Mesothelial cell of epicardium (in vitro differentiated cells): Measurements from ENCODE around the gene IGLON5. TPM values are rescaled to one million over a fixed set of nuclear protein-coding genes. Genes with fewer than 3 reads are reported as not detected.

Experiments used
- DNase-seq, 2 experiments: peaks; one replicate each; pipeline ENCODE4 v3.0.0; 2021; ENCODE audit warnings: low spot score in 2 of 2; ENCODE audit not compliant: unreplicated experiment in 2 of 2
- H3K27ac Mint-ChIP-seq: 2 replicates; pipeline ENCODE4 v1.8.0; 2021; ENCODE audit warnings: mixed read lengths
- H3K27me3 Mint-ChIP-seq: 2 replicates; pipeline ENCODE4 v1.8.0; 2021; ENCODE audit warnings: low read depth, mixed read lengths
- H3K36me3 Mint-ChIP-seq: 2 replicates; pipeline ENCODE4 v1.8.0; 2021; ENCODE audit warnings: mixed read lengths
- H3K4me1 Mint-ChIP-seq: 2 replicates; pipeline ENCODE4 v1.8.0; 2021; ENCODE audit warnings: mixed read lengths
- H3K4me3 Mint-ChIP-seq: 2 replicates; pipeline ENCODE4 v1.8.0; 2021; ENCODE audit warnings: mild to moderate bottlenecking, moderate library complexity, mixed read lengths
- H3K9me3 Mint-ChIP-seq: 2 replicates; pipeline ENCODE4 v1.8.0; 2021; ENCODE audit warnings: mixed read lengths
- total RNA-seq: library from RNA; stranded (reverse); gene quantifications from 3 replicates; pipeline ENCODE4 v1.2.1, GENCODE V29; 2021
- TF ChIP-seq, protein P1 (sequence below): fragments of 200-600 bp; sonication (generic); IDR thresholded peaks from one replicate; pipeline ENCODE4 v1.5.0; 2021; ENCODE audit warnings: antibody characterized with exemption; ENCODE audit not compliant: unreplicated experiment

The IGLON5 gene
- total RNA-seq, 1 donor from 2014 or later, result 24.9 TPM

DNA sequence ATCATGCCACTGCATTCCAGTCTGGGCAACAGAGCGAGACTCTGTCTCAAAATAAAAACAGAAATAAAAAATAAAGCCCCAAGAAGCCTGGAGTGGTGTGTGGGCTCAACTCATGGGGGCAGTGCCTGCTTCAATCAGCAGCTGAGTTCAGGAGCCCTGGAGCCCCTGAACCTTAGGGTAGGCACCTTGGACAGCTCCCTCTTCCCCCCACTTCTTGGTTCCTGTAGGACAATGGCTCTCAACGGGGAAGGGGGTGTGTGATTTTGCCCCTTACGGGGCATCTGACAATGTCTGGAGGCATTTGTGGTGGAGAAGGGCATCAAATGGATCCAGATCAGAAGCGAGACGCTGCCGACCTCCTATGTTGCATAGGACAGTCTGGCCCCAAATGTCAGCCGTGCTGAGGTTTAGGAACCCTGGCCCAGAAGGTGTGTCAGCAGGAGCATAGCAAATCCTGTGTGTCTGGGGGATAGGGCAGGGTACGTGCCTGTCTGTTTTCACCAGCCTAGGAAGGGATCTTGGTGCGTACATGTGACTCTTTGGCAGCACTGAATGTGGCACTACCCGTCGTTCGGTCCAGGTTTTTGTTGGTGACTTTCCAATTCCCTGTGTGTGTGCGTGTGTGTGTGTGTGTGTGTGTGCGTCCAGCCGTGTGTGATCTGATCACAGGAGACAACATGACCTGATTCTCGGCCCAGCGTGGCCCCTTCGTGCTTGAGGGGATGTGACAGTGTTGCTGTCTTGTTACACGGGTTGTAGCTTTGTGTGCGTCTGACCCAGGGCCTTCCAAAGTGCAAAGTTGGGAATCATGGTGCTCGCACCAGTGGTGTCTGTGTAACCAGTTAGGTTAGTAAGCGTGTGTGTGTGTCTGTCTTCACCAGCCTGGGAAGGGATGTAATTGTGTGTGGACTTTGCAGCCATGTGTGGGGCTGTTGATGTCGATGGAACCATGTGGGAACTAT, 7.5 kb downstream of the IGLON5 start:
- H3K36me3 Mint-ChIP-seq, result peaks cover 4% of the 10 kb centered on the region

DNA sequence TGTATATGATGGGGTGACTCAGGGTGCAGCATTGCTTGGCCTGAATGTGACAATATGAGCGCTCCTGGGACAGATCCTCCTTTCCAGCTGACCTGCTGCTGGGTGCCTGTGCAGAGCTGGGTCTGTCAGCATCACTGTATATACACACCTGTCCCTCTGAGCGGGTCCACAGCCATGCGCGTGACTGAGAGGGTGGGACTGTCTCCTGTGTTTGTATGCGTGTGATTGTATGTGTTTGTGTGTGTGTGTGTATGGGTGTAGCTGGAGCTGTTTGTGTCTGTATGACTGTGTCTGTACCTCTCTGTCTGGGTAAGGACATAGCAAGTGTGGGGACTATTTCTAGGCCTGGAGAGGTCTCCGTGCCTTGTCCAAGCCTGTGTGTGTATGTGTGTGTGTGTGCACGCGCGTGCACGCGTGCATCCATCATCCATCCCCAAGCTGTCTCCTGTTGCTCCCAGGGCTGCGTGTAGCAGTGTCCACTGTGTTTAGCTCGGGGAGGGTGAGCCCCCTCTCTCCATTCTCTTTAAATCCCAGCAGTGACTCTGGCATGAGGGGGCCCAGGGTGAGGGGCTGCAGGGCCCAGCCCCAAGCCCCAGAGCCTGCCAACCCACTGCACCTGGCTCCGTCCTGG, 8.3 kb downstream of the IGLON5 start:
- TF ChIP-seq, protein P1, sequence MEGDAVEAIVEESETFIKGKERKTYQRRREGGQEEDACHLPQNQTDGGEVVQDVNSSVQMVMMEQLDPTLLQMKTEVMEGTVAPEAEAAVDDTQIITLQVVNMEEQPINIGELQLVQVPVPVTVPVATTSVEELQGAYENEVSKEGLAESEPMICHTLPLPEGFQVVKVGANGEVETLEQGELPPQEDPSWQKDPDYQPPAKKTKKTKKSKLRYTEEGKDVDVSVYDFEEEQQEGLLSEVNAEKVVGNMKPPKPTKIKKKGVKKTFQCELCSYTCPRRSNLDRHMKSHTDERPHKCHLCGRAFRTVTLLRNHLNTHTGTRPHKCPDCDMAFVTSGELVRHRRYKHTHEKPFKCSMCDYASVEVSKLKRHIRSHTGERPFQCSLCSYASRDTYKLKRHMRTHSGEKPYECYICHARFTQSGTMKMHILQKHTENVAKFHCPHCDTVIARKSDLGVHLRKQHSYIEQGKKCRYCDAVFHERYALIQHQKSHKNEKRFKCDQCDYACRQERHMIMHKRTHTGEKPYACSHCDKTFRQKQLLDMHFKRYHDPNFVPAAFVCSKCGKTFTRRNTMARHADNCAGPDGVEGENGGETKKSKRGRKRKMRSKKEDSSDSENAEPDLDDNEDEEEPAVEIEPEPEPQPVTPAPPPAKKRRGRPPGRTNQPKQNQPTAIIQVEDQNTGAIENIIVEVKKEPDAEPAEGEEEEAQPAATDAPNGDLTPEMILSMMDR, result no peak
- Mint-ChIP-seq H3K4me1 (peaks cover 14% of the 10 kb centered on the region), H3K9me3 (peaks cover 8% of the 10 kb centered on the region), H3K36me3 (peaks cover 2% of the 10 kb centered on the region), H3K27ac (no peak overlapping the region), H3K27me3 (peaks cover 14% of the 10 kb centered on the region), H3K4me3 (no peak overlapping the region)
- DNase-seq, result no peak

More for the DNA sequence above, 7.5 kb downstream of the IGLON5 start:
- peaks cover 14% of the 10 kb centered on the region for H3K4me1 Mint-ChIP-seq
- no peak overlapping the region for H3K4me3 Mint-ChIP-seq
- H3K27ac Mint-ChIP-seq, result no peak overlapping the region
- TF ChIP-seq, protein P1, result no peak
- peaks cover 11% of the 10 kb centered on the region for H3K9me3 Mint-ChIP-seq
- DNase-seq, result no peak
- H3K27me3 Mint-ChIP-seq, result peaks cover 22% of the 10 kb centered on the region

DNA sequence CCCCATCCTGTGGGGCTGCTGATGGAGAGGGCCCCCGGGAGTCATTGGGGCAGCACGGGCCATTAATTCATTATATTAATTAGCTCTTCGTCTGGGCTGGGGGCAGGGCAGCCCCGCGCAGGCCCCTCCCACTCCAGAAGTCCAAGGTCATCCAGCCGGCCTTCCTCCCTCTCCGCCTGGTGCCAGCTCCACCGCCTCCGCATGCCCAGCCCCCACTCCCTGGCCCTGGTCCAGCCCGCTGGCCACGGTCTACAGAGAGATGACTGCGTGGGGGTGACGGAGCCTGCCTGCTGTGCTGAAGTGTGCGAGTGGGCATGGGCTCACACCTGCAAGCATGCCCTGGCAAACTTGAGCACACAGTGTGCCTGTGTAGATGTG, 8.8 kb downstream of the IGLON5 start:
- Mint-ChIP-seq H3K4me1 (peaks cover 14% of the 10 kb centered on the region), H3K27me3 (peaks cover 12% of the 10 kb centered on the region), H3K27ac (no peak overlapping the region), H3K4me3 (no peak overlapping the region), H3K36me3 (no peaks in the 10 kb centered on the region), H3K9me3 (peaks cover 3% of the 10 kb centered on the region)
- no peak for DNase-seq
- TF ChIP-seq, protein P1, result no peak

DNA sequence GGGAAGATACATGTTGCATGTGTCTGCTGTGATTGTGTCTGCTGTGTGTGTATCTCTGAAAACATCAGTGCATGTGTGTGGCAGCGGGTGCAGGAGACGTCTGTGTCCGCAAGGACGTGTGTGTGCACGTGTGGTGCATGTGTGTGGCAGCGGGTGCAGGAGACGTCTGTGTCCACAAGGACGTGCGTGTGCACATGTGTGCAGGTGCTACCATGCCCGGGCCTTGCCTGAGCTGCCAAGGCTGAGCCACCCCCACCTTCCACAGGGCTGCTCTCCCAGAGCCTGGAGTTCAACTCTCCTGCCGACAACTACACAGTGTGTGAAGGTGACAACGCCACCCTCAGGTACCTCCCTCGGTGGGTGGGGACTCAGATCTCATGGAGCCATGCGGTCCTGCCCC, 10.4 kb downstream of the IGLON5 start:
- Mint-ChIP-seq H3K27ac (no peak overlapping the region), H3K27me3 (peaks cover 15% of the 10 kb centered on the region), H3K36me3 (no peaks in the 10 kb centered on the region), H3K4me3 (no peak overlapping the region), H3K9me3 (no peaks in the 10 kb centered on the region), H3K4me1 (peaks cover 14% of the 10 kb centered on the region)
- no peak for DNase-seq
- TF ChIP-seq, protein P1, result no peak

DNA sequence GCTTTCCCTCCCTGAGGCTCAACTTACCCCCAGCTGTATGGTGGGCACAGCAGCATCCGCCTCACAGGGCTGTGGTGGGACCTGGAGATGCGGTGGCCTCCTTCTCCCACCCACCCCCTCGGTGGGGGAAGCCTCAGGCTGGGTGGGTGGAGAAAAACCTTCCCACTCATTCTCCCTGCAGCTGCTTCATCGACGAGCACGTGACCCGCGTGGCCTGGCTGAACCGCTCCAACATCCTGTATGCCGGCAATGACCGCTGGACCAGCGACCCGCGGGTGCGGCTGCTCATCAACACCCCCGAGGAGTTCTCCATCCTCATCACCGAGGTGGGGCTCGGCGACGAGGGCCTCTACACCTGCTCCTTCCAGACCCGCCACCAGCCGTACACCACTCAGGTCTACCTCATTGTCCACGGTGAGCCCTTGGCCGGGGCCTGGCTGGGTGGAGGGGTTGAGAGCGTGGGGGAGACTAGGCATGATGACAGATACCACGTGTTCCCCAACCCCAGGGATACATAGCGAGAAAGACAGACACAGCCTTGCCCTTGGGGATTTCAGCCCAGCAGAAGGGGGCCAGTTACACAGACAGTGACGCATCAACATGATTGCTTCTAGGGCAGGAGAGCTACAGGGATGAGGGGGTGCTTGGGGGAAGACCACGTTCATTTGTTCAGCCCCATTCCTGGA, 12.2 kb downstream of the IGLON5 start:
- DNase-seq, result no peak
- Mint-ChIP-seq H3K27me3 (peaks cover 22% of the 10 kb centered on the region), H3K4me1 (peaks cover 15% of the 10 kb centered on the region), H3K9me3 (no peaks in the 10 kb centered on the region), H3K36me3 (peaks cover 1% of the 10 kb centered on the region), H3K27ac (no peak overlapping the region), H3K4me3 (no peak overlapping the region)
- TF ChIP-seq, protein P1, result no peak
